K562 (cell line): ENCODE data around the gene C2orf81. TPM values are rescaled to one million over a fixed set of nuclear protein-coding genes. Genes with fewer than 3 reads are reported as not detected.
A peak's percentile ranks its signal among the peaks of the same experiment; 100 is the strongest.

Experiments
- ATAC-seq: fragments of 200-7000 bp; cut with Tn5 transposase; 3 replicates; pipeline ENCODE4 v1.9.1; 2020; ENCODE audit warnings: moderate library complexity
- BruUV-seq: library from RNA; stranded (reverse); fragments of 400-500 nt; replicated peaks from 2 replicates; lab custom pipeline; 2021; lab: Mats Ljungman, UMichigan
- CTCF ChIA-PET: fragments of 300-600 bp; formaldehyde crosslinking; extraction: SDS; loops from one replicate; lab custom pipeline; 2021; ENCODE audit warnings: low intra/inter-chr PET ratio; lab: Yijun Ruan, JAX
- POLR2A ChIA-PET: fragments of 300-600, 350-650 bp; sonication (Branson Sonifier 250); formaldehyde crosslinking; extraction: SDS; loops from one replicate; lab custom pipeline; 2021; ENCODE audit warnings: antibody characterized with exemption, inconsistent platforms; lab: Yijun Ruan, JAX
- DNase-seq, 4 experiments: peaks; one replicate each; pipeline versions ENCODE4 v3.0.0 to v3.0.0-alpha.2; 2011 to 2018; ENCODE audit warnings: low spot score in 3 of 4, mixed read lengths in 3 of 4; ENCODE audit errors: extremely low read depth in 1 of 4
- FAIRE-seq: peaks from 2 replicates; lab custom pipeline; 2011; peaks lifted over from hg19 to GRCh38; lab: Jason Lieb, UNC
- H2AFZ ChIP-seq: 2 replicates; pipeline ENCODE4 v1.6.0; 2011; ENCODE audit warnings: low read depth, low read length, control low read depth, inconsistent platforms
- H3K27ac ChIP-seq: fragments of 200-600 bp; 3 replicates; pipeline ENCODE4 v1.8.0; 2011; ENCODE audit warnings: low read depth, mild to moderate bottlenecking, control low read depth, inconsistent platforms, low read length, moderate library complexity, mixed read lengths; ENCODE audit errors: extremely low read depth
- H3K27me3 ChIP-seq, 2 experiments: fragments of 300-600 bp in 1 of 2; 2 replicates in 1 of 2; 3 replicates in 1 of 2; pipeline versions ENCODE4 v1.6.0 to v1.8.0; 2011; ENCODE audit warnings: inconsistent platforms in 2 of 2, low read length in 2 of 2, mild to moderate bottlenecking in 1 of 2, mixed read lengths in 1 of 2, moderate library complexity in 1 of 2; ENCODE audit not compliant: control insufficient read depth in 2 of 2, insufficient read depth in 2 of 2
- H3K36me3 ChIP-seq: fragments of 300-600 bp; 3 replicates; pipeline ENCODE4 v1.8.0; 2011; ENCODE audit warnings: mild to moderate bottlenecking, low read length, inconsistent platforms; ENCODE audit not compliant: control insufficient read depth, insufficient read depth
- H3K4me1 ChIP-seq, 2 experiments: fragments of 200-600 bp in 1 of 2; replicated peaks in 1 of 2; 2 replicates in 1 of 2; 3 replicates in 1 of 2; pipeline versions ENCODE4 v1.5.1 to v1.8.0; 2011; ENCODE audit warnings: inconsistent platforms in 2 of 2, low read length in 2 of 2, mild to moderate bottlenecking in 1 of 2, mixed read lengths in 1 of 2, moderate library complexity in 1 of 2; ENCODE audit not compliant: control insufficient read depth in 2 of 2, insufficient read depth in 2 of 2
- H3K4me2 ChIP-seq: 2 replicates; pipeline ENCODE4 v1.6.1; 2011; ENCODE audit warnings: low read length, control low read depth, inconsistent platforms, mixed read lengths; ENCODE audit not compliant: insufficient read depth
- H3K4me3 ChIP-seq: fragments of 200-600 bp; sonication (generic), shearing (Covaris generic); 2 replicates; pipeline ENCODE4 v1.5.1; 2016; ENCODE audit warnings: control low read depth, inconsistent platforms
- H3K79me2 ChIP-seq: fragments of 200-600 bp; 3 replicates; pipeline ENCODE4 v1.8.0; 2011; ENCODE audit warnings: low read length, inconsistent platforms; ENCODE audit not compliant: control insufficient read depth, insufficient read depth
- H3K9ac ChIP-seq, 2 experiments: 2 replicates each; pipeline versions ENCODE4 v1.6.0 to v1.6.1; 2011; ENCODE audit warnings: low read depth in 2 of 2, low read length in 2 of 2, control low read depth in 1 of 2, inconsistent platforms in 1 of 2, mild to moderate bottlenecking in 1 of 2, mixed read lengths in 1 of 2; ENCODE audit not compliant: insufficient read depth in 1 of 2
- H3K9me1 ChIP-seq: one replicate; pipeline ENCODE4 v1.6.0; 2011; ENCODE audit warnings: inconsistent platforms, mild to moderate bottlenecking, low read length, moderate library complexity; ENCODE audit not compliant: control insufficient read depth, insufficient read depth
- H3K9me3 ChIP-seq: replicated peaks from 2 replicates; pipeline ENCODE4 v1.5.1; 2011; ENCODE audit warnings: low read depth, low read length, inconsistent platforms; ENCODE audit not compliant: control insufficient read depth, insufficient read depth
- H4K20me1 ChIP-seq: replicated peaks from 2 replicates; pipeline ENCODE4 v1.6.1; 2011; ENCODE audit warnings: low read length, inconsistent platforms, mixed read lengths; ENCODE audit not compliant: control insufficient read depth, insufficient read depth
- ARHGAP35 ChIP-seq: fragments of 450-650 bp; IDR thresholded peaks from 2 replicates; pipeline ENCODE4 v1.6.1; 2018; ENCODE audit not compliant: partially characterized antibody
- ATF7 ChIP-seq: fragments of 450-650 bp; IDR thresholded peaks from 2 replicates; pipeline ENCODE4 v1.7.1; 2014; ENCODE audit warnings: mild to moderate bottlenecking, moderate library complexity
- BRD4 ChIP-seq: fragments of 200-600 bp; sonication (generic); IDR thresholded peaks from 2 replicates; pipeline ENCODE4 v1.6.1; 2017; ENCODE audit warnings: inconsistent platforms
- KDM5B ChIP-seq: fragments of 200-600 bp; sonication (generic); IDR thresholded peaks from 2 replicates; pipeline ENCODE4 v1.6.1; 2012; ENCODE audit warnings: low read depth, mild to moderate bottlenecking, moderate library complexity, low read length, control low read depth, inconsistent platforms; ENCODE audit not compliant: insufficient replicate concordance
- MCM7 ChIP-seq, 2 experiments: fragments of 450-650 bp; IDR thresholded peaks; 2 replicates each; pipeline ENCODE4 v1.6.1; 2016 to 2018
- NFE2 ChIP-seq: IDR thresholded peaks from 2 replicates; pipeline ENCODE4 v1.6.1; 2014; ENCODE audit warnings: antibody characterized with exemption, low read depth
- PHTF2 ChIP-seq: fragments of 250-450 bp; sonication (Bioruptor Pico); IDR thresholded peaks from 2 replicates; pipeline ENCODE4 v1.5.0; 2021; ENCODE audit warnings: mild to moderate bottlenecking
- RAD51 ChIP-seq: fragments of 450-650 bp; IDR thresholded peaks from 2 replicates; pipeline ENCODE4 v1.7.1; 2016; ENCODE audit warnings: low read depth, mild to moderate bottlenecking, borderline replicate concordance
- TEAD1 ChIP-seq, 2 experiments: fragments of 450-650 bp in 1 of 2; sonication (generic) in 1 of 2; formaldehyde crosslinking; IDR thresholded peaks; 2 replicates each; pipeline versions ENCODE4 v1.4.0 to v1.8.0; 2020 to 2022; ENCODE audit warnings: mild to moderate bottlenecking in 2 of 2, missing genetic modification reagents in 1 of 2
- TGIF2 ChIP-seq: sonication (generic); formaldehyde crosslinking; IDR thresholded peaks from 2 replicates; pipeline ENCODE4 v1.8.1; 2022; ENCODE audit warnings: mild to moderate bottlenecking, missing genetic modification reagents, moderate library complexity
- ZBTB17 ChIP-seq: fragments of 450-650 bp; formaldehyde crosslinking; IDR thresholded peaks from 2 replicates; pipeline ENCODE4 v1.4.0; 2020; ENCODE audit warnings: mild to moderate bottlenecking
- ZNF408 ChIP-seq: fragments of 250-450 bp; sonication (Bioruptor Pico); IDR thresholded peaks from 2 replicates; pipeline ENCODE4 v1.4.0; 2020; ENCODE audit warnings: low read depth, mild to moderate bottlenecking, moderate library complexity
- WGBS: fragments of 100-300 bp; shearing (Covaris generic); methylation state at CpG from one replicate; pipeline ENCODE4 v1.1.6; 2016; ENCODE audit warnings: low coverage, mixed read lengths; ENCODE audit not compliant: insufficient coverage; ENCODE audit errors: missing lambda C conversion rate; 5-methylcytosine and 5-hydroxymethylcytosine counted together
- in situ Hi-C: fragments of 300-500 bp; cut with MboI; formaldehyde crosslinking; loops from 4 replicates; pipeline ENCODE4 v1.15.0; 2018; ENCODE audit warnings: inconsistent platforms, mixed read lengths
- intact Hi-C: fragments of 100-400 bp; cut with micrococcal nuclease; formaldehyde crosslinking; loops from 2 replicates; pipeline ENCODE4 v1.14.2; 2022
- polyA plus RNA-seq, 8 experiments: library from polyadenylated mRNA; depleted of rRNA in 4 of 8; stranded (reverse) in 5 of 8; unstranded in 3 of 8; fragments of >200 nt; fragmentation: Nextera tagmentation in 2 of 8; fragmentation: Illumina TruSeq in 1 of 8; extraction: Ambion mirVana in 2 of 8; extraction: Trizol in 1 of 8; gene quantifications; 2 replicates each; pipeline versions ENCODE4 v1.2.1 to v1.2.3, GENCODE V29; 2011 to 2014; ENCODE audit warnings: inconsistent platforms in 1 of 8, missing spikeins in 1 of 8
- total RNA-seq, 7 experiments: library from RNA; depleted of rRNA in 6 of 7; stranded (reverse); fragments of >200 nt in 6 of 7; fragmentation: Illumina TruSeq in 2 of 7; extraction: Trizol in 2 of 7; gene quantifications; 2 replicates each; pipeline versions ENCODE4 v1.2.1 to v1.2.3, GENCODE V29; 2011 to 2021; ENCODE audit warnings: low replicate concordance in 1 of 7
- TF ChIP-seq, protein P1 (sequence below), 2 experiments: fragments of 450-650 bp; formaldehyde crosslinking in 1 of 2; IDR thresholded peaks; 2 replicates each; pipeline versions ENCODE4 v1.4.0 to v1.6.1; 2014 to 2020; ENCODE audit warnings: mild to moderate bottlenecking in 2 of 2, borderline replicate concordance in 1 of 2, low read depth in 1 of 2

The C2orf81 gene
- total and polyA plus RNA-seq, 9 of the 15 experiments (the other 6 are each of a cell fraction or from before 2014, with no cell fraction given) = 0.06 TPM; not detected in 8

DNA sequence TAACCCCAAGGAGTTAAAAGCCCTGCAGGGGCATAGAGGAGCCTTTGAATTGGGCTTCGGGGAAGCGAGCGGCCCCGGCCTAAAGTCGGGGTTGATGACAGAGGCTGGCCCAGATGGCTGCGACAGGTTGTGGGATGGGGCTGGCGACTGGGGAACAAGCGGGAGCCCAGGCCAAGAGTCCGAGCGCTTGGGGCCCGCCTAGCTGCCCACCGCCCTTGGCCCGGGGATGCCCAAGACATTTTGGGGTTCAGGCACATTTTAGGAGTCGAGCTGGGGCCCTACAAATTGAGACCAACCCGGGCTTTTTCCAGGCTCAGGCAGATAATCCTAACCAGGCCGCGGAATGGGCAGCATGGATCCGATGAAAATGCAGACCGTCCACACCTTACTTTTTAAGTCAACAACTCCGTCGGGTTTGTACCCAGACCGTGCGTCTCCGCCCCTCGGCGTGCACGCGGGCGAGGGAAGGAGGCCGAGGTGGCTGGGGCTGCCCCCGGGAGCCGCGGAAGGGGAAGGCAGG, 19.8 kb upstream of the C2orf81 start:
- Histone ChIP-seq H3K9me3 (no peaks in the 10 kb centered on the region), H3K79me2 (no peaks in the 10 kb centered on the region), H3K36me3 (no peaks in the 10 kb centered on the region), H3K27me3 (no peaks in the 10 kb centered on the region), H3K4me3 (no peak overlapping the region), H3K9ac (peak overlapping the region in 1 of 2 experiments; percentile 65; a peak in 2 of 4 replicates), H3K4me2 (no peak overlapping the region), H2AFZ (peak overlapping the region; percentile 98), H3K9me1 (no peaks in the 10 kb centered on the region), H4K20me1 (no peaks in the 10 kb centered on the region), H3K4me1 (peaks cover 22 to 41% of the 10 kb centered on the region in 2 experiments; a peak in 4 of 5 replicates), H3K27ac (peak overlapping the region; percentile 71; the same call in 2 of the 3 replicates)
- ChIA-PET POLR2A (interaction anchor here (0.6 to 1.6 kb wide), 3 partner anchors 13 to 143 kb away, joined by 3 to 7 read pairs (median 5); no protein-coding TSS in a partner anchor), CTCF (no interaction called here)
- 94% methylated on average over 15 of the region's 33 CpGs for WGBS
- intact Hi-C loops (no loop called here), in situ Hi-C loops (no loop called here)
- DNase-seq (no peak), ATAC-seq (no peak), FAIRE-seq (no peak)
- BruUV-seq = no TSS peak
- TF ChIP-seq BRD4 = no peak
- TF ChIP-seq ZBTB17 = no peak
- TF ChIP-seq KDM5B = no peak
- no peak for TF ChIP-seq ATF7
- no peak for TF ChIP-seq MCM7 (IDR thresholded peaks at IDR 0.05)
- TF ChIP-seq ARHGAP35 = no peak
- TF ChIP-seq NFE2 = no peak
- TF ChIP-seq RAD51 = no peak
- no peak for TF ChIP-seq PHTF2 (CRISPR knock-in tag)
- TF ChIP-seq, protein P1, sequence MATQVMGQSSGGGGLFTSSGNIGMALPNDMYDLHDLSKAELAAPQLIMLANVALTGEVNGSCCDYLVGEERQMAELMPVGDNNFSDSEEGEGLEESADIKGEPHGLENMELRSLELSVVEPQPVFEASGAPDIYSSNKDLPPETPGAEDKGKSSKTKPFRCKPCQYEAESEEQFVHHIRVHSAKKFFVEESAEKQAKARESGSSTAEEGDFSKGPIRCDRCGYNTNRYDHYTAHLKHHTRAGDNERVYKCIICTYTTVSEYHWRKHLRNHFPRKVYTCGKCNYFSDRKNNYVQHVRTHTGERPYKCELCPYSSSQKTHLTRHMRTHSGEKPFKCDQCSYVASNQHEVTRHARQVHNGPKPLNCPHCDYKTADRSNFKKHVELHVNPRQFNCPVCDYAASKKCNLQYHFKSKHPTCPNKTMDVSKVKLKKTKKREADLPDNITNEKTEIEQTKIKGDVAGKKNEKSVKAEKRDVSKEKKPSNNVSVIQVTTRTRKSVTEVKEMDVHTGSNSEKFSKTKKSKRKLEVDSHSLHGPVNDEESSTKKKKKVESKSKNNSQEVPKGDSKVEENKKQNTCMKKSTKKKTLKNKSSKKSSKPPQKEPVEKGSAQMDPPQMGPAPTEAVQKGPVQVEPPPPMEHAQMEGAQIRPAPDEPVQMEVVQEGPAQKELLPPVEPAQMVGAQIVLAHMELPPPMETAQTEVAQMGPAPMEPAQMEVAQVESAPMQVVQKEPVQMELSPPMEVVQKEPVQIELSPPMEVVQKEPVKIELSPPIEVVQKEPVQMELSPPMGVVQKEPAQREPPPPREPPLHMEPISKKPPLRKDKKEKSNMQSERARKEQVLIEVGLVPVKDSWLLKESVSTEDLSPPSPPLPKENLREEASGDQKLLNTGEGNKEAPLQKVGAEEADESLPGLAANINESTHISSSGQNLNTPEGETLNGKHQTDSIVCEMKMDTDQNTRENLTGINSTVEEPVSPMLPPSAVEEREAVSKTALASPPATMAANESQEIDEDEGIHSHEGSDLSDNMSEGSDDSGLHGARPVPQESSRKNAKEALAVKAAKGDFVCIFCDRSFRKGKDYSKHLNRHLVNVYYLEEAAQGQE (IDR thresholded peaks at IDR 0.05; ENCODE audit: borderline replicate concordance) = no peak
- TF ChIP-seq, protein P1 (CRISPR knock-in tag; IDR thresholded peaks at IDR 0.05; ENCODE audit: low read depth) = no peak
- no peak for TF ChIP-seq ZNF408
- TF ChIP-seq TGIF2 (CRISPR knock-in tag) = no peak
- no peak for TF ChIP-seq TEAD1 (CRISPR knock-in tag; IDR thresholded peaks at IDR 0.05)
